Measurements from ENCODE around the gene AXIN2. TPM values are rescaled to one million over a fixed set of nuclear protein-coding genes. Genes with fewer than 3 reads are reported as not detected.

Gene AXIN2
- total RNA-seq, 4 donors from 2014 or later, result 16.5 to 69.3 (median 29.4) TPM

DNA sequence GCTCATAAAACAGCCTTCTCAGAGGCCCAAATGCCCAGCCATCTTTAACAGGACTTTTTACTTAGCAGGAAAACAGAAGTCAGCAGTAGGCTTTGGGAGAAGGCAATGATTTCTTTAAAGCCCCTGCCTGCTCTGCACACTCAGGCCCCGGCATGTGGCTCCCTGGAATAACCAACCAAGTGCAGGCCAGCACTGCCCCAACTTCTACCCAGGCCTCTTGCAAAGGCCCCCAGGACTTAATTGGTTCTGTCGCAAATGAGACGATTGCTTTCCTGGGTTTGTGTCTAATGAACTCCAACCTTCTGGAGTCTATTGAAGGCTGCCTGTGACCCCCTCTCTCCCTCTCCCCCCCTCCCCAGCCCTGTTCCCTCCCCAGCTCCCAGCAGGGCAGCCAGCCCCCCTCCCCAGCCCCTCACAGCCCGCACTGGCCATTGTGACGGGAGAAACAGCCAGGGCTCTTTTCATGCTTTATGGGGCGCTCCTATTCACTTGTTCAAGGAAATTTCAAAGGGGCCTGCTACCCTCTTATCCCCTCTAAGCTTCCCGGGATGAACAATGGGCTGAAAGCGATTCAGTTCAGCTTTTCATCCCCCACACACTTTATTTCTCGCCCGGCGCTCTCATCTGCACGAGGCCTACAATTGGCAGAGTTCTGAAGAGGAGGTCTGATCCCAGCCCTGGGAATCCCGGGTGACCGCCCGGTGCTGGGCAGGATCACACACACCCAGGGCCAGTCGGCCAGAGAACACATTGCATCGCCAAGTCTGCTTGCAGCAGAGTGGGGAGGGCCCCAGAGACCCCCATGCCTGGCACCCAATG, 15.5 kb downstream of the AXIN2 start:
- TF ChIP-seq CTCF (IDR thresholded peaks at IDR 0.05), result no peak
- TF ChIP-seq POLR2A (IDR thresholded peaks at IDR 0.05), result no peak
- Histone ChIP-seq H3K27me3 (no peaks in the 10 kb centered on the region), H3K27ac (peak overlapping the region in 3 of 4 donors; percentile 56 to 80 (median 72)), H3K9me3 (no peaks in the 10 kb centered on the region), H3K36me3 (peaks cover 0 to 3% (median 0%) of the 10 kb centered on the region in 3 donors), H3K4me3 (no peak overlapping the region), H3K4me1 (peaks cover 0 to 29% (median 5%) of the 10 kb centered on the region in 4 donors)
- no peak for DNase-seq

DNA sequence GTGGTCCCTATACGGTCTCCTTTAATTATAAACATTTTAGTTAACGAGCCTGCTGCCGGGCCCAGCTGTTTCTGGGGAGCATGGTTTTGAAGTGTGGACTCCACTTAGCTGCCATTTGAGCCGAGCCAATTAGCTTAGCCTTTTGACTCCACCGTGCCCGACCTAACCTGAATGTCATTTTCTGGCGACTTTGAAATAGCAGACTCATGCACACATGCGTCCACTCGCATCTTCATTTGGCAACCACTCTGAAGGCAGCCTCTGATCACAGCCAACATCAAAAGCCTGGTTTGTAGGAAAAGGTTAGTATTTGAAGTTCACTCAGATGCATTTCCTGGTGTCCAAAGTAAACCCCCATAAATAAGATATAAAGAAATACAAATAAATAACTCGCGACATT, 16.8 kb downstream of the AXIN2 start:
- H3K27me3 ChIP-seq, result no peaks in the 10 kb centered on the region
- DNase-seq, result peak in 1 of 3 donors; percentile 32
- TF ChIP-seq CTCF (IDR thresholded peaks at IDR 0.05) (no peak), POLR2A (IDR thresholded peaks at IDR 0.05) (no peak)
- H3K4me3 ChIP-seq, result no peak overlapping the region
- peaks cover 0 to 23% (median 5%) of the 10 kb centered on the region in 4 donors for H3K4me1 ChIP-seq
- no peaks in the 10 kb centered on the region for H3K9me3 ChIP-seq
- no peak overlapping the region for H3K27ac ChIP-seq
- peaks cover 0 to 3% (median 0%) of the 10 kb centered on the region in 3 donors for H3K36me3 ChIP-seq

GRCh38 chr17:65542610-65543009, 18.8 kb downstream of the AXIN2 start:
- H3K9me3 ChIP-seq, result no peaks in the 10 kb centered on the region
- H3K4me3 ChIP-seq, result no peak overlapping the region
- peaks cover 0 to 21% (median 4%) of the 10 kb centered on the region in 4 donors for H3K4me1 ChIP-seq
- no peak overlapping the region for H3K27ac ChIP-seq
- TF ChIP-seq POLR2A (IDR thresholded peaks at IDR 0.05) (no peak), CTCF (IDR thresholded peaks at IDR 0.05) (no peak)
- peaks cover 0 to 7% (median 0%) of the 10 kb centered on the region in 3 donors for H3K36me3 ChIP-seq
- H3K27me3 ChIP-seq, result no peaks in the 10 kb centered on the region
- no peak for DNase-seq

GRCh38 chr17:65542067-65542466, 19.4 kb downstream of the AXIN2 start:
- H3K4me1 ChIP-seq, result peaks cover 0 to 15% (median 3%) of the 10 kb centered on the region in 4 donors
- no peak overlapping the region for H3K27ac ChIP-seq
- H3K36me3 ChIP-seq, result peaks cover 0 to 12% (median 0%) of the 10 kb centered on the region in 3 donors

DNA sequence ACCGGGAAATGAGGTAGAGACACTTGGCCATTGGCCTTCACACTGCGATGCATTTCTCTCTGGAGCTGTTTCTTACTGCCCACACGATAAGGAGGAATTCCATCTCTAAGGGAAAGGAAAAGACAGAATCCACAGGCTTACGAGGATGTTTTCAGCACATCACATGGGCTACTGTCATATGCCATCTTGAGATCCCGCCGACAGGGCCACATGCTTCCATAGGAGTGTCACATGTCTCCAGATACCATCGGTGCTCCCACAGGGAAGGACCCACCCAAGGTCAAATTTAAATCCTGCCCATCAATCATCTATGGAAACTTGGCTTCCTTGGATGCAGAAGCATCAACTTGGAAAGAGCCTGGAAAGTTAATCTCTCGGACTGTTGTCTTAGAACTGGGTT, 20.0 kb downstream of the AXIN2 start:
- Histone ChIP-seq H3K9me3 (no peaks in the 10 kb centered on the region), H3K27me3 (no peaks in the 10 kb centered on the region), H3K36me3 (peaks cover 0 to 18% (median 0%) of the 10 kb centered on the region in 3 donors), H3K4me3 (no peak overlapping the region), H3K4me1 (peaks cover 0 to 9% (median 1%) of the 10 kb centered on the region in 4 donors), H3K27ac (no peak overlapping the region)
- TF ChIP-seq POLR2A (IDR thresholded peaks at IDR 0.05), result no peak
- TF ChIP-seq CTCF (IDR thresholded peaks at IDR 0.05), result no peak
- peak in 1 of 3 donors; percentile 6 for DNase-seq

More at GRCh38 chr17:65542067-65542466, 19.4 kb downstream of the AXIN2 start:
- no peak for TF ChIP-seq CTCF (IDR thresholded peaks at IDR 0.05)
- TF ChIP-seq POLR2A (IDR thresholded peaks at IDR 0.05), result no peak
- Histone ChIP-seq H3K27me3 (no peaks in the 10 kb centered on the region), H3K9me3 (no peaks in the 10 kb centered on the region), H3K4me3 (no peak overlapping the region)
- DNase-seq, result no peak
